PC-9 (cell line): ENCODE measurements around the gene TUBA1B. TPM values are rescaled to one million over a fixed set of nuclear protein-coding genes. Genes with fewer than 3 reads are reported as not detected.
"Not testable (repeated sequence)": the region's sequence is repeated elsewhere in the genome, so short reads cannot be mapped to it uniquely, and the experiment has no call there.

ENCODE experiments used
- BruUV-seq: library from RNA; stranded (reverse); fragments of 400-500 nt; replicated peaks from 2 replicates; lab custom pipeline; 2021; lab: Mats Ljungman, UMichigan
- CTCF ChIA-PET: fragments of 300-600 bp; sonication (Branson Sonifier 250); formaldehyde crosslinking; loops from one replicate; lab custom pipeline; 2022; ENCODE audit warnings: antibody characterized with exemption; lab: Charles Lee
- POLR2A ChIA-PET: fragments of 300-600 bp; sonication (Branson Sonifier 250); formaldehyde crosslinking; loops from one replicate; lab custom pipeline; 2022; ENCODE audit warnings: antibody characterized with exemption; ENCODE audit not compliant: unreplicated experiment; lab: Charles Lee
- DNase-seq, 2 experiments: peaks; one replicate each; pipeline versions ENCODE4 v3.0.0 to v3.0.0-alpha.2; 2015 to 2022; ENCODE audit warnings: mixed read lengths in 1 of 2
- H2AFZ ChIP-seq: fragments of 200-600 bp; sonication (generic); 2 replicates; pipeline ENCODE4 v1.8.1; 2017; ENCODE audit warnings: antibody characterized with exemption
- H3F3A ChIP-seq: fragments of 200-600 bp; sonication (generic); 2 replicates; pipeline ENCODE4 v1.8.1; 2017; ENCODE audit warnings: antibody characterized with exemption, mild to moderate bottlenecking, low read depth; ENCODE audit not compliant: insufficient read depth
- H3K27ac ChIP-seq: fragments of 200-600 bp; sonication (generic); 2 replicates; pipeline ENCODE4 v1.6.1; 2016; ENCODE audit warnings: mixed run types
- H3K27me3 ChIP-seq: fragments of 200-600 bp; sonication (generic); 2 replicates; pipeline ENCODE4 v1.6.1; 2016; ENCODE audit warnings: low read depth, mixed run types; ENCODE audit not compliant: insufficient read depth
- H3K36me3 ChIP-seq: fragments of 200-600 bp; sonication (generic); 2 replicates; pipeline ENCODE4 v1.6.1; 2016; ENCODE audit warnings: low read depth, mixed run types
- H3K4me1 ChIP-seq: fragments of 200-600 bp; sonication (generic); replicated peaks from 2 replicates; pipeline ENCODE4 v1.6.1; 2016; ENCODE audit warnings: mixed run types; ENCODE audit not compliant: insufficient read depth
- H3K4me2 ChIP-seq: fragments of 200-600 bp; sonication (generic); 2 replicates; pipeline ENCODE4 v1.6.1; 2017; ENCODE audit warnings: mixed run types
- H3K4me3 ChIP-seq: fragments of 200-600 bp; sonication (generic); 2 replicates; pipeline ENCODE4 v1.6.1; 2016; ENCODE audit warnings: mixed run types
- H3K79me2 ChIP-seq: fragments of 200-600 bp; sonication (generic); 2 replicates; pipeline ENCODE4 v1.6.1; 2017; ENCODE audit warnings: low read depth, mixed run types
- H3K9me2 ChIP-seq: fragments of 200-600 bp; sonication (generic); 2 replicates; pipeline ENCODE4 v1.8.1; 2017; ENCODE audit warnings: mild to moderate bottlenecking; ENCODE audit not compliant: insufficient read depth
- H3K9me3 ChIP-seq: fragments of 200-600 bp; sonication (generic); 2 replicates; pipeline ENCODE4 v1.8.1; 2016; ENCODE audit warnings: low read depth; ENCODE audit not compliant: insufficient read depth
- H4K20me1 ChIP-seq: fragments of 200-600 bp; sonication (generic); 2 replicates; pipeline ENCODE4 v1.8.1; 2017; ENCODE audit not compliant: insufficient read depth
- CTCF ChIP-seq: fragments of 200-600 bp; sonication (generic); conservative IDR thresholded peaks from 2 replicates; pipeline ENCODE4 v1.6.1; 2017; ENCODE audit warnings: mixed run types, antibody characterized with exemption, mild to moderate bottlenecking, moderate library complexity
- EZH2 ChIP-seq: fragments of 200-600 bp; sonication (generic); IDR thresholded peaks from 2 replicates; pipeline ENCODE4 v1.8.0; 2017; ENCODE audit warnings: antibody characterized with exemption, low read depth
- intact Hi-C: fragments of 100-400 bp; cut with micrococcal nuclease; formaldehyde crosslinking; loops from one replicate; pipeline ENCODE4 v1.10.0; 2022; ENCODE audit not compliant: unreplicated experiment
- total RNA-seq: library from RNA; stranded (reverse); gene quantifications from 2 replicates; pipeline ENCODE4 v1.2.3, GENCODE V29; 2021

TUBA1B gene
- total RNA-seq, 1 experiment from 2014 or later, result 1,061 TPM

GRCh38 chr12:49137476-49137875 is 6.3 kb upstream of the TUBA1B start:
- CTCF ChIA-PET, result no interaction called here
- no peak for DNase-seq
- H3F3A ChIP-seq, result peaks cover 1% of the 10 kb centered on the region; the same call in 1 of the 2 replicates
- H4K20me1 ChIP-seq, result no peaks in the 10 kb centered on the region
- BruUV-seq, result no TSS peak
- H3K4me2 ChIP-seq, result no peak overlapping the region
- peaks cover 7% of the 10 kb centered on the region for H3K4me1 ChIP-seq
- TF ChIP-seq CTCF (no peak), EZH2 (no peak)
- intact Hi-C loops, result no loop called here
- H3K27me3 ChIP-seq, result no peaks in the 10 kb centered on the region
- H3K9me2 ChIP-seq, result no peaks in the 10 kb centered on the region
- POLR2A ChIA-PET, result no interaction called here
- H2AFZ ChIP-seq, result no peak overlapping the region
- no peak overlapping the region for H3K27ac ChIP-seq
- peaks cover 5% of the 10 kb centered on the region; the same call in 1 of the 2 replicates for H3K79me2 ChIP-seq
- H3K4me3 ChIP-seq, result no peak overlapping the region
- H3K9me3 ChIP-seq, result no peaks in the 10 kb centered on the region
- H3K36me3 ChIP-seq, result no peaks in the 10 kb centered on the region

GRCh38 chr12:49136997-49137396 is 5.8 kb upstream of the TUBA1B start:
- H3K4me3 ChIP-seq, BruUV-seq, H3K9me3 ChIP-seq, H3K4me2 ChIP-seq, H3K27ac ChIP-seq, POLR2A ChIA-PET, CTCF ChIA-PET, H3F3A ChIP-seq, H3K9me2 ChIP-seq, H3K27me3 ChIP-seq, H4K20me1 ChIP-seq, H3K36me3 ChIP-seq, H2AFZ ChIP-seq, DNase-seq, intact Hi-C loops: not testable (repeated sequence)
- H3K79me2 ChIP-seq, result peaks cover 10% of the 10 kb centered on the region; the same call in 1 of the 2 replicates
- H3K4me1 ChIP-seq, result peaks cover 12% of the 10 kb centered on the region

GRCh38 chr12:49133590-49133989 is 2.4 kb upstream of the TUBA1B start:
- ChIA-PET POLR2A (interaction anchor here (0.9 kb wide), 1 partner anchor 132 kb away, joined by 6 read pairs; no protein-coding TSS in a partner anchor), CTCF (interaction anchor here (0.6 kb wide), 2 partner anchors 102 to 318 kb away, joined by 3 to 10 read pairs; no protein-coding TSS in a partner anchor)
- no TSS peak for BruUV-seq
- Histone ChIP-seq H3K36me3 (peaks cover 11% of the 10 kb centered on the region; the same call in 1 of the 2 replicates), H3K9me2 (no peaks in the 10 kb centered on the region), H3K4me2 (no peak overlapping the region), H3K79me2 (peaks cover 38% of the 10 kb centered on the region), H2AFZ (no peak overlapping the region), H3K4me3 (no peak overlapping the region), H3K27me3 (no peaks in the 10 kb centered on the region), H4K20me1 (no peaks in the 10 kb centered on the region), H3K9me3 (no peaks in the 10 kb centered on the region), H3F3A (peaks cover 35% of the 10 kb centered on the region), H3K27ac (no peak overlapping the region), H3K4me1 (peaks cover 26% of the 10 kb centered on the region)
- TF ChIP-seq CTCF (no peak), EZH2 (no peak)
- no peak for DNase-seq
- intact Hi-C loops, result loop anchor here (5.0 kb wide), 1 partner anchor 69 kb away; no protein-coding TSS in a partner anchor
